ENCODE data around the gene ARHGAP26.

The ARHGAP26 gene

DNA sequence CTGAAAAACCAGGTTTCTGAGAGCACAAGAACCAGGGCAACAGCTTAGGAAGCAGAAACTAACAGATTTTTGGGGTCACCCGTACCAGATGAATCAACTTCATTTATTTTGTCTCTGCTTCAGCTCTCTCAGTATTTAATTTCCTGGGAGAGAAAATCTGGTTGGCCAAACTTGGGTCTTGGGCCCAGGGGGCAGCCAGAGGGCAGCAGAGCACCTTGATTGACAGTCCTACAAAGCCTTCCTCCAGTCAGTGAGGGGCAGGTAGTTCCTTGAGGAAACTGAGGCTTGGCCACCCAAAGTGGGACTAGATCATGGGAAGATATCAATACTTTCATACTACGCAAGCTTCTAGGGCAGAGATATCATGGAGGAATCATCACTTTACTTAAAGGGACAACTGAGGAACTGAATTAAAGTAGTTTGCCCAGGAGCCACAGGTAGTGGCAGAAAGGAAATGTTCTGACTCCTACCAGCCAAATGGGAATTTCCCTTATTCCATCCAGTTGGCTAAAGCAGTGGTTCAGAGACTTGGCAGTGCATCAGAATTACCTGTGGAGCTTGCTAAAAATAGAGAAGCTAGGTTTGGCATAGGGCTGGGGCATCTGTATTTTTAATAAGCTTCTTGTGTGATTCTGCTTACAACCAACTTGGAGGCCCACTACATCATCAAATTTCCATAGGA is 21.5 kb upstream of the ARHGAP26 start:
- peak in 1 of 3 donors; percentile 33 for DNase-seq (ENCODE audit: low read depth in 2 of 3, low spot score in 1 of 3)

DNA sequence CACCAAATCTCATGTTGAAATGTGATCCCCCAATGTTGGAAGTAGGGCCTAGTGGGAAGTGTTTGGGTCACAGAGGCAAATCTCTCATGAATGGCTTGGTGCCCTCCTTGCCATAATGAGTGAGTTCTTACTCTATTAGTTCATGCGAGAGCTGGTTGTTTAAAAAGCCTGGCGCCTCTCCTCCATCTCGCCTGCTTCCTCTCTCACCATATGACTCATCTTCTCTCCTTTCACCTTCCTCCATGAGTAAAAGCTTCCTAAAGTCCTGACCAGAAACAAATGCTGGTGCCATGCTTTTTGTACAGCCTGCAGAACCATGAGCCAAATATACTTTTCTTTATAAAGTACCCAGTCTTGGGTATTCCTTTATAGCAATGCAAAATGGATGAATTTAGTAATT is 20.9 kb upstream of the ARHGAP26 start:
- DNase-seq (ENCODE audit: low read depth in 2 of 3, low spot score in 1 of 3): no peak

DNA sequence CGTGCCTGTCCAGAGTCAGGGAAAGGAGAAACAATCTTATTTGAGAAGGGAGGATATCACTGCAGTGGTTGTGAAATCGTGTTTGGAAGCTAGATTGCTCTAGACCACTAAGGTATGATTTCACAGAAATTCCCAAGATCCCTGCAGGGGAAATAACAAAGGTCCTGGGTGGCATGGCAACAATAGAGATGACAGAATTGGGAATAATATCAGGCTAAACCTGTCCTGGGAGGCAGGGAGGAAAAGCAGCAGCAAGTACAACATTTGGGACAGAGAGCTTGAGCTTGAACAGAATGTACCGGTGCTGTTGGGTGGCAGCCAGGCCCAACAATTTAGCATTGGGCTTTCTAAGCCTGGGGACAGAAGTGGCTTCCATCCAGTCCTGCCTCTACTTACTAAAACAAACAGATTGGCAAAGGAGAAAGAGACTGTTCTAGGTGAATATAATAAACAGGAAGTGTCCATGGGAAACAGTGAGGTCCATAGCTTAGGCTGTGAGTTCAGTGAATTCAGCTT is 17.0 kb upstream of the ARHGAP26 start:
- DNase-seq (ENCODE audit: low read depth in 2 of 3, low spot score in 1 of 3): no peak

DNA sequence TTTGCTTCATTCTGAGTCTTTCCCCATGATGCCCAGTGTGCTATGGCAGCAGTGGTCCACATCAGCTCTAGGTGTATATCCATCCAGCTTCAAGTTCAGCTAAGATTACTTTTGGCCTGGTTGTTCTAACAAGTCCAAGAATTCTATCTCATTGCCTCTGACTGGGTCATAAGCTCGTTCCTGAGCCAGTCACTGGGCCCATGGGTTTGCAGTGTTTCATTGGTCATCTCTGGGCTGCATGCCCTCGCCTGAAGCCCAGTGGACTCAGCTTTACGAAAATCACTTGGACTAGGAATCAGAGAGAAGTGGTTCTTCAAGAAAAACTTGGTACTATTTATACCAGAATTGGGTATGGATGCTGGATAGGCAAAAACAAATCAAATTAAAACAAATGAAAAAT is 16.1 kb upstream of the ARHGAP26 start:
- DNase-seq (ENCODE audit: low read depth in 2 of 3, low spot score in 1 of 3): no peak

DNA sequence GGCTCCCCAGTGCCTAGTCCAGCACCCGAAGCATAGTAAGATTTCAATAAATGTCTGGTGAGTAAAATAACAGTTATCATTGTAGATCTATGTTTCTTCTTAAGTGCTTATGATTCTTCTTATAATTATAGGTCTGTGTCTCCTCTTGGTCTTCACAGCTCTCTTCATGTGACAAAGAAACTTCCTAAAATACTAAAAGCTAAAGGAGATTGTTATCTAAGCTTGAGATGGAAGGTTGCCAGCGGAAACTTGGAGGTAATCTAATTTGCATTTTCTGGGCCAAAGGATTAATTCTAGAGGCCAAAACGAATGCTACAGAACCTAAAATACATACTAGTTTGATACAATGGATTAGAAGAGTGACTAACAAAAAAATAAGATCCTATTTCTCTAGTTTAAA is 13.6 kb upstream of the ARHGAP26 start:
- no peak for DNase-seq (ENCODE audit: low read depth in 2 of 3, low spot score in 1 of 3)

DNA sequence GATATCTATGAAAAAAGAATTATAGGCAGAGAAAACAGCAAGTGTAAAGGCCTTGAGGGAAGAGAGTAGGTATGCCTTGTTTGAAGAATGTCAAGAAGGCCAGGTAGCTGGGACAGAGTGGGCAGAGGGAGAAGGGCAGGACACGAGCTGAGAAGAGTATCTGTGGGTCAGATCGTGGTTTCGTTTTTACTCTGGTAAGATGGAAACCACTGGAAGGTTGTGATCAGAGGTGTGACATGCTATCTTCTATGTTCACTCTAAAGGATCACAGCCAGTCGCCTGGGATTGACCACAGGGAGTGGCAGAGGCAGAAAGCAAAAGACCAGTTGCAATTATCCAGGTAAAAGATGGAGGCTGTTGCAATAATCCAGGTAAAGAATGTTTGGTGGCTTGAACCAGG is 12.6 kb upstream of the ARHGAP26 start:
- DNase-seq (ENCODE audit: low read depth in 2 of 3, low spot score in 1 of 3): no peak

DNA sequence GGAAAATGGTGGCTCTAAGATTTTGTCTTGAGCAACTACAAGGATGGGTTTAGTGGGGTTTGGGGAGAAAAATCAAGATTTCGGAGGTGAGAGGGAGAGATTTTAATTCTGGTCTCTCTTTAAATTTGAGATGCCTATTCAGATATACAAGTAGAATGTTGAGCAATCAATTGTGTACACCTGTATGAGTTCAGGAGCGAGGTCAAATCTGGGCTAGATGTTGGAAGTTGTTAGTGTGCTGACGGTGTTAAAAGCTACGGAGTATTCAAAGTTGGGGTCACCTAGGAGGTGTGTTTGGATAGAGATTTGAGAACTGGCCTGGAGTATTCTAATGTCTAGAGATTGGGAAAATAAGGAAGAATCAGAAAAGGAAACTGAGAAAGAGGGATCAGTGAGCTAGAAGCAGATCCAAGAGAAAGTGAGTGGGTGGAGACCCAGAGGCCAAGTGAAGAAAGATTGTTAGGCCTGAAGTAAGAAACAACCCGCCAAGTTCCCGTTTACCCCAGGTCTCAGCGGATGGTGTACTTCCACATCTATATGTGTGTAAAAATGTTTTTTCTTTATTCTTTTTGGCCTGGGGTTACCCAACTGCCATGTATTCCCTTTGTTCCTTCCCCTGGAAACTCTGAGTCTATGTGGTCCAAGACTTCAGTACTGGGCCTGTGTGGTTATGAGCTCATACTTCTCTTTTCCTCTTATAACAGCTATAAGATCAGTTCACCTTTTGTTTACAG is 11.9 kb upstream of the ARHGAP26 start:
- DNase-seq (ENCODE audit: low read depth in 2 of 3, low spot score in 1 of 3): no peak

DNA sequence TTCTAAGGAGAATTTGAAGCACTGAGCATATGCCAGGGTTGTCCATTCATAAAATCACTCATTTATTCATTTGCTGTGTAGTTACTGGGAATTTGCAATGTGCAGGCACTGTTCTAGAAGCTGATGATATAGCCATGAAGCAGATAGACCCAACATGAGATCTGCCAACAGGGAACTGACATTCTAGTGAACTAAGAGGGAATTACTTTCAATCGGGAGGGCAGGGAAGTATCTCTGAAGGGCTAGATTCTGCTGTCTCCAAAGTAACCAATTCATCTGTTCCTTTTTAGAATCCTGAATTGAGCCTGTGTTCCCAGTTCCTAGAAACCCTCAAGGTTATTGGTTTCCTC is 11.4 kb upstream of the ARHGAP26 start:
- DNase-seq (ENCODE audit: low read depth in 2 of 3, low spot score in 1 of 3): no peak

DNA sequence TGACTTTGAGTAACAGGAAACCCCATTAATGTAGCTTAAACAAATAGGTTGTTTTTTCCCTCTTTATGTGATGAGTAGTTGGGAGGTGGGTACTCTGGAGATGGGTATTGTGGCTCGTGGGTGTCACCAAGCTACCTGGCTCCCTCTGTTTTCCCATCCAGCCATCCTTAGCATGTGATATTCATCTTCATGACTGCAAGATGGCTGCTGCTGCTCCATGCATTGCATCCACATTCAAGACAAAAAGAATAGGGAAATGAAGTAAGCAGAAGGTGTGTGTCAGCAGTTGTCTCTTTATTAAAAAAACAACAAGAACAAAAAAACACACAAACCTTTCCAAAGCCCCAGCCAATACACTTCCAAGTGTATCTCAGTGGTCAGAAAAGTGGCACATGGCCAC is 6.5 kb upstream of the ARHGAP26 start:
- no peak for DNase-seq (ENCODE audit: low read depth in 2 of 3, low spot score in 1 of 3)

DNA sequence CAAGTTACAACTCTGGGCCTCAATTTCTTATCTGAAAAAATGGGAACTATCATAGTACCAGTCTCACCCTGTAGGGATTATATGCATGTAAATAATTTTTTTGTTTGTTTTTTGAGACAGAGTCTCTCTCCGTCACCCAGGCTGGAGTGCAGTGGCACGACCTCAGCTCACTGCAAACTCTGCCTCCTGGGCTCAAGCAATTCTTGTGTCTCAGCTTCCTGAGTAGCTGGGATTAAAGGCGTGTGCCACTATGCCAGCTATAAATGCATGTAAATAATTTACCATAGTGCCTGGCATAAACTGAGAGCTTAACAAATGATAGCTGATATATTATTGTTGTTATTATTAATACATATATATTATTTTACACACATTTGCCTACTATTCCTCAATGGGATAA is 3.0 kb upstream of the ARHGAP26 start:
- DNase-seq (ENCODE audit: low read depth in 2 of 3, low spot score in 1 of 3): no peak

DNA sequence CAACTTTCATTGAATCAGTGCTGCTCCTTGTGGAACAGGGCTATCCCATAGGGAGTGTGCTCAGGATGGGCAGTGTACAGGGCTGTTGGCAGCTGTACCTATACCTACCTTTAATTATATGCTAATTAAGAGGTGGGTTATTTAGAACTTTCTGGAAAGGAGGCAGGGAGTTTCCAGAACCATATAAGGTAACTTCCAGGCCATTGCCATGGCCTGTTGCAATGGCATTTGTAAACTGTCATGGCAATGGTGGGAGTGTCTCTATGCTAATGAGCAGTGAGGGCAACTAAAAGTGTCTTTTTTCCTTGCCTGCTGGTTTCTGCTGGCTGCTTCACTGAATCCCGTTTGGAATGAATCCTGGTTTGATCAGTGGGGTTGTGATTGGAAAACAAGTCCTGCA is 2.3 kb upstream of the ARHGAP26 start:
- DNase-seq (ENCODE audit: low read depth in 2 of 3, low spot score in 1 of 3): no peak

DNA sequence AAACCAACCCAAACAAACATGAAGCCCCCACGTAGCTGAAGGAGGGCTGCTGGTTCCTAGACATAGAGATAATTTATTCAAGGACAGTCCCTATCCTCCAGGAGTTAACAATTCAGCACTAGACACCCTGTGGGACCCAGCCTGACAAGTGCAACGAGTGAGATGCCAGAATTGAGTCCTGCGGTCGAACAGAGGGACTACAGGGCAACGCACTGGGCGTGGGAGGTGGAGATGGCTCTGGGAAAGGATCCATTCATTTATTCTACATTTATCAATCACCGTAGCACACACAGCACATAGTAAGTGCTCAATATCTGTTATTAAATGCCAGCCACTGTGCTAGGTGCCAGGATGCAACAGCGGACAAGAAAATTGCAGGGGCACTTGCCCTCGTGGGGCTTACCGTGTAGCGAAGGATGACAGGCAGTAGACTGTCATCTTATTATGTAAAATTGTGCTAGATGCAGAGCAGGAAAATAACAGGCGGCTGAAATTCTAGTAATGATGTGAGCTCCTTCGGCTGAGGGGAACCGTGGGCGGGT is 855 bp upstream of the ARHGAP26 start:
- DNase-seq (ENCODE audit: low read depth in 2 of 3, low spot score in 1 of 3): peak in 1 of 3 donors; percentile 22

DNA sequence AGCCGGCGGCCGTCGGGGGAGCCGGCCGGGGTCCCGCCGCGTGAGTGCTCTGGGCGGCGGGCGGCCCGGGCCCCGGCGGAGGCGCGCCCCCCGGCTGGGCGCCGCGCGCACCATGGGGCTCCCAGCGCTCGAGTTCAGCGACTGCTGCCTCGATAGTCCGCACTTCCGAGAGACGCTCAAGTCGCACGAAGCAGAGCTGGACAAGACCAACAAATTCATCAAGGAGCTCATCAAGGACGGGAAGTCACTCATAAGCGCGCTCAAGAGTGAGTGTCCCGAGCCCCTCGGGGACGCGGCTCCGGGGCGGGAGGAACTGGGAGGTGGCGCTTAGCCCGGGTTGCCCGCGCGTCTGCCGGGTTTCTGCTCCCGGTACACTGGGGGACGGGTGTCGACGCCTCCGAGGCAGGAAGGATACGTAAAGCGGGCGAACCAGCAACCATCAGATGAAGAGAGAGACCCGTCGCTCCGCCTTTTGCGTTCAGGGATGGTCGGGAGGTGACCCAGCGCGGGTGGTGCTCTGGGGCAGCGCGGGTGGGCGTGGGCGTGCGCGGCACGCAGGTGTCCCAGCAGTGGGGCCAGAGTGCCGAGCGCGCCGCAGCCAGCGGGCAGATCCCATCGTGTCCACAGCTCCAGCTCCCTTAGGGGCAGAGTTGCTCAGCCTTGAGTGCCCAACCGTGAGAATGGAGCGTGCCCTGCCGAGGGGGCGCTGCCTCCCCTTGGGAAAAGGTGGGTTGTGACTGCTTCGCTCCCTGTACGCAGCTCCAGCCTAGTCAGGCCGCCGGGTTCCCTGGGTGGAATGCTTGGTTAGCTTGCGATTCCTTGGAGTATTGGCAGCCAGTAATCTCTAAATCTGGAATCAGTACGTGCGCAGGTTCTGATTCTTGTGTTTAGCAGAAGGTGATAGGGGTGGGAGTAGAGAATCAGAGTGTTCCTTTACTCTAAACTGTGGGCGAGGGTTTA is 753 bp downstream of the ARHGAP26 start:
- peak in 1 of 3 donors; percentile 45 for DNase-seq (ENCODE audit: low read depth in 2 of 3, low spot score in 1 of 3)

DNA sequence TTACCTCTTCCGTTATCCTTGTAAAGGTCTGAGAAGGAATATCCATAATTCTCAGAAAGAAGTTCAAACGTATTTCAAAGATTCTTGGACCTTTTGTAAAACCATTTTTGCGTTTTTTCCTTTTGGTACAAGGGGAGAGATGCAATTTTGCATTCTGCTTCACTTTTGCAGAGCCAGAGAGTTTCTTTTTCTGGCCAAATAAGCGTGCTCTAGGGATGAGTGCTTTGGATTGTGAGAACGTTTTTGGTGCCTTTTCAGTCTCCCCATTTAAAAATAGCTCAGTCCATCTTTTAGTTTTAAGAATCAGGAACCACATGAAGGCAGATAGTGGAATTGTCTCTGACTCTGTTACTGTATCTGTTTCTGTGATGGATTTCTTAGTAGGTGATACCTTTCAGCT is 1.5 kb downstream of the ARHGAP26 start:
- DNase-seq (ENCODE audit: low read depth in 2 of 3, low spot score in 1 of 3): no peak

DNA sequence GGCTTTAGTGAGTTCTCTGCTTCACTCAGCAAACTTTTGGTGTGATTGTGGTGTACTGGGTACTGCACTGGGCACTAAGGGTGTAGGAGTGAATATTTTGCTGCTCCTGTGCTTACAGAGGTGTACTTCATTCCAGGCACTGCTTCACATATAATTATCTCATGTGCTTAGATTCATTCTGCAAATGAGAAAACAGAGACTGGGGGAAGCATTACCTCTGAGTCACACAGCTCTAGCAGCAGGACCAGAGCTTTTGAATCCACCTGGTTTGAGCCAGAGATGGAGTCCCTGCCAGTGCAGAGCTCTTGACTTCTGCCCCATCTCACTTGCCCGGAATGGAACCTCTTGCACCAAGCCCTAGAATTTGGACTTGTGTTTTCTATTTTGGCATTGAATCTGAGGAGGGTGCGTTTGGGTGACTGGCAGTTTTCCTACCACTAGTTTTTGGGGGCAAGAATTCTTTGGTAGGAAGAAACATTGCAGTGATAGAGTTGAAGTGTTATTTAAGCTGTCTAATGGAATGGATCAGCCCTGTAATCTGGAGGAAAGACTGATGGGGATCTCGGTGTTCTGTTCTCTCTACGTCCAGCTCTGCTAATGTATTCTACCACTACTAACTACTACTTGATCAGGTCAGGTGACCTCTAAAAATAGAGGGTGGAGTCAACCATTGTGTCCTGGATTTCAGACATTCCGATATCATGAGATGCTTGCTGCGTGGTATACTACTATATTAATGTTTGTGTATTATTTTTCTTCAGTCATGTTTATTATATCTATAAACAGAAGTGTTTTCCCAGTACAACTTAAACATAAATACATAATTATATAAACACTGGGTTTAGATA is 2.5 kb downstream of the ARHGAP26 start:
- no peak for DNase-seq (ENCODE audit: low read depth in 2 of 3, low spot score in 1 of 3)

DNA sequence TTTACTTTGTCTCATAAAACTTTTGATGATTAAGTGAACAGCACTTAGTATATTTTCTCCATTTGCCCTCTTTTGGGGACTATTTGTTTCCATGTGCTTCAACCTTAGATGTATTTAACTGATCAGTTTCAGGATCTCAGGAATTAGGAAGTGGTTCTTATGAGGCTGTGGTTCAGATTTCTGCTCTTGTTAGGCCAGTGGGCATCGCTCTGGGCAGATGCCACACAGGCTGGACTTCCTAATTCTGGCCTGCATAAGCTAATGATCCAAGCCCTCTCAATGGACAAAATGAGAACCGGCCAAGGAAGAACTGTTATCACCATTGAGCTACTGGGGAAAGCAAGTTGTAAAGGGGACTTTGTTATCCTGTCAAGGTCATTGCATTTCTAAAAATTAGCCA is 6.9 kb downstream of the ARHGAP26 start:
- DNase-seq (ENCODE audit: low read depth in 2 of 3, low spot score in 1 of 3): no peak

DNA sequence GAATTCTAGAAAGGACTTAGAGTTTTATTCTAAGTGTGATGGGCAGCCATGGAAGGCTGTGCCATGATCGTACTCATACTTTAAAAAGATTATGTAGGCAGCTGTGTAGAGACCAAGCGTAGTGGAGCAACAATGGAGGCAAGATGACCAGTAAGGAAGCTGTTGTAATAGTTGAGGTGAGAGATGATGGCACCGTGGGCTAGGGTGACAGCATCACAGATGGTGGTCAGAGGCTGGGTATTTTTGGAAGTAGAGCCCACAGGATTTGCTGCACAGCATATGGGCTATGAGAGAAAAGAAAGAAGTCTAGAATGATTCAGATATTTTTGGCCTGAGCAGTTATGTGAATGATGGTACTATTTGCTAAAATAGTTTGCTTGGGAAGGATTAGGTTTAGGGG is 7.7 kb downstream of the ARHGAP26 start:
- no peak for DNase-seq (ENCODE audit: low read depth in 2 of 3, low spot score in 1 of 3)

DNA sequence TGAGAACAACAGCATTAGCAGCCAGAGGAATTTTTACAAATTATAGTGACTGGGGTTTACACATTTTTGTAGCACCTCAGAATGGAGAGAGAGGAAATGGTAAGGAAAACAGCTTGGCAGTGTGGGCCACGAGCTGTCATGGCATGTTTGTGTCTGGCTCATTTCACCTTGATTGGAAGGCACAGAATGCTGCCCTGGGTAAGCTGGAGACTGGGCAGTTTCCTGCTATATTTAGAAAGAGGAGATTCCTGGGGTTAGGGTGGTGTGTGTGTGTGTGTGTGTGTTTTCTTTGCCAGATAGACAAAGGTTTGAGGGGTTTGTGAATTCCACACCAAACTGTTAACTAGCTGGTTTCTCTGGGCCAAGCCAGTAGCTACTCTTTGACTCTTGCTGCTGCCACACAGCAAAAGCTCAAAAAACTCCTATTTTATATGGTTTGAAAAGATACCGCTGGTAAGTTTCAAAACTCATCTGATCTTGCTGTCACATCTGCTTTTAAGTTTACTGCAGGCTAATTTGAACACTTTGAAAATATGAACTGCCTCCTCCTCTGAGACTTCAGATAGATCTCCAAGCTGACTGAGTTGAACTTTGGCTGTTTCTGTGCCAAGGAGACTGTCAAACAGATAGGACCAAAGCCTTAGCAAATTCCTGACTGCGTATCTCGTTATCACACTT is 9.1 kb downstream of the ARHGAP26 start:
- no peak for DNase-seq (ENCODE audit: low read depth in 2 of 3, low spot score in 1 of 3)

DNA sequence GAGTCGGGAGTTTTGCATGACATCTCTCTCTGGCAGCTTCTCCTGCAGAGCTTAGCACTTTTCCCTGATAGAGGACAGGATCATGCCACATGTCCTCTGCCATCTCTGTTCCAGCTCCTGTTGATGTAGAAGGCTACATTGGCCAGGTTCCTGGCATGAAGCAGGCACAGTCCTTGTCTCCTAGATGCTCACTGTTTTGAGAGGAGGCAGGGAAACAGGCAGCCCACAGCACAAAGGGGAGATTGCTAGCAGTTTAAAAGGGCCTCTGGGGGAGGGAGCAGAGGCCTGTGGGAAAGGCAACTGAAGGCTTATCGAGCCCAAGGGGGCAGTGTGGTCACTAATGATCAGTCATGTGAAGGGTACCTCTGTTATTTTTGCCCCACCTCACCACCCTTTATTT is 10.7 kb downstream of the ARHGAP26 start:
- no peak for DNase-seq (ENCODE audit: low read depth in 2 of 3, low spot score in 1 of 3)

DNA sequence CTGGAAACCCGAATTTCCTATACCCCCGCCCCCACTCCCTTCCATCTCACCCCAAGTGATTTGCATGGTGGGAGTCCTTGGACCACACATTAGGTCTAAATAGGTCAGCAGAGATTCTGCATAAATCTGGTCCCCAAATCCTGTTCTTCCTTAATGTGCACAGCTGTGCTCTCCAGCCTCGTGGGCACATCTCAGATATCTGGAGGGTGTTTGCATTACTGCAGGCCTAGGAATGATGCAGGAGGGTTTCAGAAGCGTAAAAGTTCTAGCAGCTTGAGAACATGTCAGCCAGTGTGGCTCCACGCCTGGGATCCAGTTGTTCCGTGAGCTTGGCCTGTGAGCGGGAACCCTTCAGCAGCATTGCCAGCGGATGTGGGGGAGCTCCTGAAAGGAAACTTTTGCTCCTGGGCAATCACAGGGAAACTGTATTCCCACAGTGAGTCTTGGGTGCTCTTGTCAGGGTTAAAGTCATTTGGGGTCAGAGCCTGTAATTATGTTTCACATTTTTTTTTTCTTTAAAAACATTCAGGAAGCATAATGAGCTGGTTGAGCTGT is 12.9 kb downstream of the ARHGAP26 start:
- no peak for DNase-seq (ENCODE audit: low read depth in 2 of 3, low spot score in 1 of 3)
